GM21786 (cell line): ENCODE measurements around the gene CD46.
"Not testable (repeated sequence)": the region's sequence is repeated elsewhere in the genome, so short reads cannot be mapped to it uniquely, and the experiment has no call there.

Source experiments
- ATAC-seq: cut with Tn5 transposase; IDR thresholded peaks from one replicate; pipeline ENCODE4 v1.9.1; 2021; ENCODE audit not compliant: unreplicated experiment

Gene CD46

DNA sequence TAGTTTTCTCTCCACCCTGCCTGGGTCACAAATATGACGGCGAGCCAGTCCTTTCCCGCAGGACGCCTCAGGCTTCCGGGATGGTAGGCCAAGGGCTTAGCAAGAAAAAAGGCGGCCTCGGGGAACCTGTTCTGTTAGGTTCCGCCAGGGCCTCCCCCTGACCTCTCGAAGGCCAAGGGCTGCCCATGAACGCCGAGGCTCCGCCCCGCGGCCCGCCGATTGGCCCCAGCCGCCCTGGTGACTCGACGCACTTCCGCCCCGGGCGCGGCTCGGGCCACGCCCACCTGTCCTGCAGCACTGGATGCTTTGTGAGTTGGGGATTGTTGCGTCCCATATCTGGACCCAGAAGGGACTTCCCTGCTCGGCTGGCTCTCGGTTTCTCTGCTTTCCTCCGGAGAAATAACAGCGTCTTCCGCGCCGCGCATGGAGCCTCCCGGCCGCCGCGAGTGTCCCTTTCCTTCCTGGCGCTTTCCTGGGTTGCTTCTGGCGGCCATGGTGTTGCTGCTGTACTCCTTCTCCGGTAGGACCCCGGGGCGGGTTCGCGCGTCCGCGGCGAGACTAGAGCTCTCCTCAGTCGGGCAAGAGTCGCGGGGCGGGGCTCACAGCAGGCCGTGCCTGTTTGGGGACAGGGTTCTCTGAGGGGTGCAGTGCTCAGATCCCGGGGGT is at the start of gene CD46:
Gene CD46 (plus strand): TSS at position 265 of the 666 bp plus-strand sequence. CDS start 159 bp downstream, at position 424.
- peak; percentile 95 for ATAC-seq

DNA sequence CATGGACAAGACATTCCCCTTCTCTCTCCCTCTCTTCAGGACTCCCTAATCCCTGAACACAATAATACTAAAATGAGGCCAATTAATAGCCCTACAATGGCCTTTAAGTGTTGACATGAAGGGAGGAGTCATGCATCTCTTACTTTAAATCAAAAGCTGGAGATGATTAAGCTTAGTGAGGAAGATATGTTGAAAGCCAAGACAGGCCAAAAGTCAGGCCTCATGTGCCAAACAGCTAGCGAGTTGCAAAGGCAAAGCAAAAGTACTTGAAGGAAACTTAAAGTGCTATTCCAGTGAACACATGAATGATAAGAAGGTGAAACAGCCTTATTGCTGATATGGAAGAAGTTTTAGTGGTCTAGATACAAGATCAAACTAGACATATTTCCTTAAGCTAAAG is 49.5 kb upstream of the CD46 start:
- no peak for ATAC-seq

DNA sequence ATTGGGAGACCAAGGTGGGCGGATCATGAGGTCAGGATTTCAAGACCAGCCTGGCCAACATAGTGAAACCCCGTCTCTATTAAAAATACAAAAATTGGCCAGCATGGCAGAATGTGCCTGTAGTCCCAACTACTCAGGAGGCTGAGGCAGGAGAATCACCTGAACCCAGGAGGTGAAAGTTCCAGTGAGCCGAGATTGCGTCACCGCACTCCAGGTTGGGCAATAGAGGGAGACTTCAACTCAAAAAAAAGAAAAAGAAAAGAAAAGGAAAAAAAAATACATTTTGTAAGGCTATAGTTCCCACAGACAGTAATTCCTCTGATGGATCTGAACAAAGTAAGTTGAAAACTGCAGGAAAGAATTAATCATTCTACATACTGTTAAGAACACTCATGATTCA is 48.1 kb upstream of the CD46 start:
- ATAC-seq, result no peak

DNA sequence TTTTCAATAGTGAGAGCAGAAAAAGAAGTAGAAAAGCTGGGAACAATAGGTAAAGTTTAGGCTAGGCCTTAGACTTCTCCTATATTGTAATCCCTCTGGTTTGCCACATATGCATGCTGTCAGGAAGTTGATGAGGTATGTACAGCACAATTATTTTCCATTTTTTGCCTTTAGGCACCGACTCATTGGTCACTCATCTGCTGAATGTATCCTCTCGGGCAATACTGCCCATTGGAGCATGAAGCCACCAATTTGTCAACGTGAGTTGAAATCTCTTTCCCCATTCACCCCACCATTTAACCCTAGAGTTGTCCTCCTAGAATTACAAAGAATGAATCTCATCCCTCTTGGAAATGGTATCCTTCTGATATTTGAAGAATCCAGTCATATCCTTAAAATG is 43.9 kb upstream of the CD46 start:
- not testable (repeated sequence) for ATAC-seq

DNA sequence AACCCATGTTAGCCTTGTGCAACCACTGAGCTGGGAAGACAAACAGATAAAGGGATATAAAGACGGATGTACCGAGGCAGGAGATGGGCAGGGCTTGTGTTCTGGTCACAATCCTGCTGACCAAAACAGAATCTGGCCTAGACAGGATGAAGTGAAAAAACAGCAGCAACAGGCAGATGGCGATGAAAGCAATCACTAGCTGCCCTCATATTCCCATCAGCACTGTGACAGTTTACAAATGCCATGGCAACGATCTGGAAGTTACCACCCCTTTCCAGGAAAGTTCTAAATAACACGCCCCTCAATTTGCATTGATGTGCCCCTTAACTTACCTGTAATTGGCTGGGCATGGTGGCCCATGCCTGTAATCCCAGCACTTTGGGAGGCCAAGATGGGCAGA is 40.6 kb upstream of the CD46 start:
- ATAC-seq, result no peak

DNA sequence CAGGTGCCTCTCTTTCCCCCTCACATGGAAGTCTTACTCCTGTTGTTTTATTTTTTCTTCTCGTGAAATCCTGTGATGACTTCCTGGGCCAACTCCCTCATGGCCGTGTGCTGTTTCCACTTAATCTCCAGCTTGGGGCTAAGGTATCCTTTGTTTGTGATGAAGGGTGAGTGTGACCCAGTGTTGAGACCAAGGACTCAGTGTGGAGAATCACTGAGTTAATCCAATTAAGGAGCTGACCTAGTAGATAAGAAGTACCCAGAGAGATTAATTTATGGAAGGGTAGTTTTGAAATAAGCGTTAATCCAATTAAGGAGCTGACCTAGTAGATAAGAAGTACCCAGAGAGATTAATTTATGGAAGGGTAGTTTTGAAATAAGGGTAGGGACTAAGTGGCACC is 39.2 kb upstream of the CD46 start:
- not testable (repeated sequence) for ATAC-seq

DNA sequence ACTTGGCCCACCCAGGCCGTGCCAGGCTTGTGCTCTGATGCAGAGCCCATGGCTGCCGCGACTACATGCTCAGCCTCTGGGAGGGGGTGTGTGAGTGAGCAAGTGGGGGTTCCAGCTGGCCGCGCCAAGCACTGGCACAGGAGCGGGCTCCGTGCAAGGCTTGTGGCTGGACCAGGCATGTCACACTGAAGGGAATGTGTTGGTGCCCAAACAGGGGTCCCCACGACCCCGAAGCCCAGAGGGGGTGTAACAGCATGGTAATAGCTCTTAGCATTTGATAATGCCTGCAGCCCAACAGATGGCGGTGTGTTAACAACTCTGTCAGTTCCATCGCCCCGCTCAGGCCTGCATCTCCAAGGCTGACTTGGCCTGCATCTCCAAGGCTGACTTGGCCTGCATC is 38.3 kb upstream of the CD46 start:
- no peak for ATAC-seq

DNA sequence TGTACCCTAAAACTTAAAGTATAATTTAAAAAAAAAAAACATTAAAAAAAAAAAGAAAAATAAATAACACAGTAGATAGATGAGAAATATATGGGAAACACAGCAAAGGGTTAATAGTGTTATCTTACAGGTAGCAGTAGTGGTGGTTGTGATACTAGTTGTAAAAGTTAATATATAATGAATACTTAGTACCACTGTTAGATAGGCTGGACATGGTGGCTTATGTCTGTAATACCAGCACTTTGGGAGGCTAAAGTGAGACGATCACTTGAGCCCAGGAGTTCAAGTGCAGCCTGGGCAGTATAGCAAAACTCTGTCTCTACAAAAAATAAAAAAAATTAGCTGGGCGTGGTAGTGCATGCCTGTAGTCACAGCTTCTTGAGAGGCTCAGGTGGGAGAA is 32.6 kb upstream of the CD46 start:
- no peak for ATAC-seq

DNA sequence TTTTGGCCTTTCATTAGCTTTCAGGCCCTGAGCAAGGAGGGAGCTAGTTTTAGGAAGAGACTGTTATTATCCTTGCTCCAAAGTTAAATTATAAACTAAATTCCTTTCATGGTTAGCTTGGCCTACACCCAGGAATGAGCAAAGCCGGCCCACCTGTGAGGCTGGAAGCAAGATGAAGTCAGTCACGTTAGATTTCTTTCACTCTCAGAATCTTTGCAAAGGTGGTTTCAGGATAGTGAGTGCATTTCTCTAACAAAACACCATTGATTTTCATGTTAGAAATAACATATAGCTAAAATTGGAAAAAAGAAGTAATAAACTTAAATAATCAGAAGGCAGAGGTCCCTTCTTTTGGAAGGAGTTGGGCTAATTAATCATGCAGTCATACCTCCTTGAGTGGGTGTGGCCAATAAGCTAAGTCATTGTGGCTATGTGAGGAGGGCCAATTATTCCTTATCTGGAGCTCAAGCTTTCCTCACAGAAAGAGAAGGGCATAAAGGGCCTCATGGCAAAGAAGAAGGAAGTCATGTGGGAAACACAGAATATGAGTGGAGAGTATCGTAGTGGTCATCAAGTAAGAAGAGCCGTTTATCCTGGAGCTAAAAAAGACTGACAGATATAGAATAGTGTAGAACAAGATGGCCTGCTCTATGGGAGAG is 23.5 kb upstream of the CD46 start:
- not testable (repeated sequence) for ATAC-seq

DNA sequence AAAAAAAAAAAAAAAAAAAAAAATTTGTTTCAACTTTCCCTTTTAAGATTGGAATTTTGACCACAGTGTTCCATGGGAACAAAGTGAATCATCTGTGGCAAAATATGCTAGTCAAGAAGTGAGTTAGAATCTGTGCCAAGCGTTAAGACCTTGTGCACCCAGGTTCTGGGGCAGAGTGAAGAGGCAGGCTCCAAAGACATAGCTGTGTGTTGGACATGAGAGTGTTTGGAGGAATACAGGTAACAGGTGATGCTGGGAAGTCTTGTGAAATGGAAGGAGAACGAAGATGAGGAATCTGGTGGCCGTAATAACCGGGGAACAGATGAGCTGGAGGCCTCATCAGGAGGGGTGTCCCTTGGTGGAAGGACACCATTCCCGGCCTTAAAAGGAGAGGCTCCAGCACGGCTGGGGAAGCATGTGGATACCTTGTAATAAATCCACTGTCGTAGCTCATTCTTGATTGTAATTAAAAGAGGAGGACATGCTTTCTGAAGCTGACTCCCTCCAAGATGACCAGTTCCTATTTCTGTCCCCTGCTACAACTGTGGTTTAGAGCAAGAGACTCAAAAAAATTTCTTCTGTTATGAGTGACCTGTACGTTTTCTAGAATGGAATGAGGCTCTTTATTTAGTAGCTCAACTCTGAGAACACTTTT is 14.2 kb upstream of the CD46 start:
- ATAC-seq, result not testable (repeated sequence)

DNA sequence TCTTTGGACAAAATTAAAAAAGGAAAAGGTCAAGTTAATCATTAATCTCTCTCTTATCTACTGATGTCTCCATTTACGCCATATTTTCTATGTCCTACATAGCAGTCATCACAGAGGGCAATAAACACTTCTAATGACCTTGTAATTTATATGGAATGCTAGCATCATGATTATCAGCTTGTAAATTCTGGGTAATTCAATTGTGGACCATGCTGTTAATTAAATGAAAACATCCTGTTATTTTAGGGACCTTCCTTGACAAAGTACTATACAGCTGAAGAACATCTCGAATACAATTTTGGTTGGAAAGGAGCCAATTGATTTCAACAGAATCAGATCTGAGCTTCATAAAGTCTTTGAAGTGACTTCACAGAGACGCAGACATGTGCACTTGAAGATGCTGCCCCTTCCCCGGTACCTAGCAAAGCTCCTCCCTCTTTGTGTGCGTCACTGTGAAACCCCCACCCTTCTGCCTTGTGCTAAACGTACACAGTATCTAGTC is 13.6 kb upstream of the CD46 start:
- ATAC-seq, result not testable (repeated sequence)

DNA sequence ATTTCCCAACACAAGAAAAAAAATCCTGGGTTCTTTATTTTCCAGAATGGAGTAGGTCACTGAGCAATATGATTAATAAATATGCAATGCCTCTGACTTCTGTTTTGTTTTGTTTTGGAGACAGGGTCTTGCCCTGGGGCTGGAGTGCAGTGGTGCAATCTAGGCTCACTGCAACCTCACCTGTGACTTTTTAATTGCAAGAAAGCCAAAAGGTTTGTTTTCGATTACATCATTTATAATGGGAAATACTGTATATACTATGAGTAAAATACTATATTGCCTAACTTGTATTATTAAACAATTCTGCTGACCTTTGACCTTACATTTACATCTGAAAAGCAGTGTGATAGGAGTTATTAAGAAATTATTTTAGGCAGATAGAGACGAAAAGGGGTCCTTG is 11.6 kb upstream of the CD46 start:
- no peak for ATAC-seq

DNA sequence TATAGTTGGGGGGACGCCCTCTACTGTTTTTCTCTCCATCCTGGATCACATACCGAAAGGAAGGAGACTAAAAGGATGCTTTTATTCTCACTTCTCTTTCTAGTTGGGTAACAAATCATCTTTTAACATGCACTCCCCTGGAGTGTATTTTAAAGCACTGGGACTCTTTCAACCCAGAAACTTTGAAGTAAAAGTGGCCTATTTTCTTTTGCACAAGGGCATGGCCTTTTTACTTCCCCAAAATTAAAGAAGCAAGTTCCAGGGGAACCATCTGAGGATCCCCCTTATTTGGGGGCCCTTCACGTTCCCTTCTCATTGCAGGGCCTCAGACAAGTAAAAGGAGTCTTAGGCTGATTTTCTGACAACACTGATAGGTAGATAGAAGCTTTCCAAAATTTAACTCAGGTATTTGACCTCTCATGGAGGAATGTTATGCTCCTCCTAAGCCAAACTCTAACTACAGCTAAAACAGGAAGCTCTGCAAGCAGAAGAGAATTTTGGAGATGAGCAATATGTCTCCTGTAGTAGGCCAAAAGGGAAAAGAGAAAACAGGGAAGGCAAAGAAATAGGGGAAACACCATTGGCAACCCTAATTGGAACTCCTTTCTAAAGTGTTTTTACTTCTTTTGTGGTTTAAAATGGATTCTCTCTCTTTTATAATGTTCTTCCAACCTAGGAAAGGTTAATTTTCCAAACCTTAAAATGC is 8.9 kb upstream of the CD46 start:
- no peak for ATAC-seq

DNA sequence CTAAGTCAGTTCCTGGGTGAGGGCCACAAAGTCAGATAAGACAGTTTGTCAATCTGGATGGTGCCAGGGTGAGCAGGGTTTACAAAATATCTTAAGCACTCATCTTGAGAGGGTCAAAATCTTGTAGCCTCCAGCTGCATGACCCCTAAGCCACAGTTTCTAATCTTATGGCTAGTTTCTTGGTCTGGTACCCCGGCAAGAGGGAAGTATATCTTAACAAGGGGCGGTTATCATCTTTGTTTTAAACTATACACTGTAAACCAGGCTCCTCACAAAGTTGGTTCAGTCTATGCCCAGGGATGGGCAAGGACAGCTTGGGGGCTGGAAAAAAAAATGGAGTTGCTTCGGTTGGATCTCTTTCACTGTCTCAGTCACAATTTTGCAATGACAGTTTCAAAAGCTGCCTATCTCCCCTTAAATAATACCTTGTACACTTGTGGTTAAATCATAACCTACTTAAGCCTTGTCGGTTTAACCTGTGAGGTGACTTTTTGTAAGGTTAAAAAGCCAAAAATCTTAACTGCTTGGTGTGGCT is 7.8 kb upstream of the CD46 start:
- no peak for ATAC-seq

DNA sequence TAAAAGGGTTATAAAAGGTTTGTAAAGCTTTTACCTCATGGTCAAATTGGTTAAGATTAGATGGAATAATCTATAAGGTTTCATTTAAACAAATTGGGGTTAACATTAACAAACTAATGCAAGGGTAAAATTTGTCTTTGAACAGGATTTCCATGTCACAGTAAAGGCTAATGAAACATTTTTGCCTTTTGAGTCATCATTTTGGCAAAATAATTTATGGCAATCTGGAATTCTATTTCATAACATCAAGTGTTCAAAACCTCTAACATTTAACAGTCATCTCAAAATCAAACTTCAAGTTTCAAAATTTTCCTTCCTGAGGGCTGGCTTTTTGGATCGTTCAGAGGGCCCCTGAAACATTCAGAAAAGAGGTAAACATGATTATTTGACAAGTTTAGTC is 6.6 kb upstream of the CD46 start:
- ATAC-seq, result no peak

DNA sequence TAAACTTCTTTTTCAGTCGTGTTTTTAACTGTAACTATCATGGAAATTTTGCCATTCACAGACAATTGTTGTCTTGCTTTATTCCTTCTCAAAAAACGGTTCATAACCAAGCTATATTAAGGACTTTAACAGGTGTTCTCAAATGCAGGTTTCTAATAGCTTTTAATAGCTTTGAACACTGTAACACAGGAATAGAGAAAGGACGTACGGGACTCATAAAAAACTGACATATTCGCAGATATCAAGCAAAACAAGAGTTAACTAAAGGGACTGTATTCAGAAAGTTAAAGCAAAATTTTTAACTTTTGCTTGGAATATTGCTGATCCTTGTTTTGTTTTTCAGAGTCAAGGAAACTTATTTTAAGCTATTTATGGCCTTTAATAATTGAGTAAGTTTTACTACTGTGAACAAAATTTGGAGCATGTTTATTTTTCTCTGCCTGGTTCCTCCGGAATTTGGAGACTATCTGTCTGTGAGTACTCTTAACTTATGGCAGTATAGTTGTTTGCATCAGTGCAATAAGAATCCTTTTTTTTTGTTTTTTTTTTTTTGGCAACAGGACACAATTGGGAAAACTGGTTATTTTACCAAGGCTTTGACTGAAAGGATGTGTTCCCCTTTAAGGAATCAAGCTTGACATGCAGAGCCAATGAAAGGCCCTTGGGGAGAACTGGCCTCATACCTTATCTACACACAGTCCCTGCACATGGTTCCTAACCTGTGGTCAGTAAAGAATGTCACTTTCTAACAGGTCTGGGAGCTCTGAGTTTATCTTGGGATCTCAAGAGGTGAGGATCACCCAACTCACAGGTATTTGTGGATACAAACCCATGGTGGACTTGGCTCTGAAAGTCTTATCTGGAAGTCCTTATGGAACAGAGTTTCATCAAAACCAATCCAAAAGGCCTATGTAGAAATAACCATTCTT is 5.8 kb upstream of the CD46 start:
- no peak for ATAC-seq

DNA sequence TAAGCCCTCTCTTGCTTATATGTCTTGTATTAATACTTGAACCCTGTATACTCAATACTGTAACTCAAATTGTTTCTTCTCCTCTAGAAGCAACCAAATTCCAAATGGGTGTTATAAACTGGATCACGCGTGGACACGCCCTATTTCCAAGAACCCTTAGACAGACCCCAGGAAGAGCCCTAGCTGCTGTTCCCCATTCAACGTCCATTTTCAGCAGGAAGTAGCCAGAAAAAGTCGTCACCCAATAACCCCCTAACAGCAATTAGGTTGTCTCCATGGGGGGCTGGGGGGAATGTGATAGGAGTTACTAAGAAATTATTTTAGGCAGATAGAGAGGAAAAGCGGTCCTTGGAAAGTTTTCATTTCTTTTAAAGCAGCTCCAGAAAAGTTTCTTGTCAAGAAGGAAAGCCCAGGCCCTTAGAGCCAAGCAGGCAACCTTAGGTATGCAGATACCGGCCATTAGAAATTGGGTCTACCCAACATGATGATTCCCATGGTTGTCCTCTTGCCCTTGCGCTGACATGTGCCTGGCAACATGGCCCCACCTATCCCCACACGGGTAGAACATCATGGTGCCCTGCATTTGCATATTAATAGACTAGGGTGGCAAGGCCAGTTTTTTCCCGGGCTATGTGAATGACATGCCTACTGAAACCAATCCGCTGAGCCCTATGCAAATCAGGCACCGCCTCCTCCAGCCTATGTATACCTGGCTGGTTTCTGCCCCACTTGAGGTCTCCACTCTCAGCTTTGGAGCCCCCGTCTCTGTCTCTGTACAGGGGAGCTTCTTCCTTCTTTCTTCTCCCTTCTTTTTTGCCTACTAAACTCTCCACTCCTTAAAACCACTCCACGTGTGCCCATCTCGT is 4.0 kb upstream of the CD46 start:
- no peak for ATAC-seq

DNA sequence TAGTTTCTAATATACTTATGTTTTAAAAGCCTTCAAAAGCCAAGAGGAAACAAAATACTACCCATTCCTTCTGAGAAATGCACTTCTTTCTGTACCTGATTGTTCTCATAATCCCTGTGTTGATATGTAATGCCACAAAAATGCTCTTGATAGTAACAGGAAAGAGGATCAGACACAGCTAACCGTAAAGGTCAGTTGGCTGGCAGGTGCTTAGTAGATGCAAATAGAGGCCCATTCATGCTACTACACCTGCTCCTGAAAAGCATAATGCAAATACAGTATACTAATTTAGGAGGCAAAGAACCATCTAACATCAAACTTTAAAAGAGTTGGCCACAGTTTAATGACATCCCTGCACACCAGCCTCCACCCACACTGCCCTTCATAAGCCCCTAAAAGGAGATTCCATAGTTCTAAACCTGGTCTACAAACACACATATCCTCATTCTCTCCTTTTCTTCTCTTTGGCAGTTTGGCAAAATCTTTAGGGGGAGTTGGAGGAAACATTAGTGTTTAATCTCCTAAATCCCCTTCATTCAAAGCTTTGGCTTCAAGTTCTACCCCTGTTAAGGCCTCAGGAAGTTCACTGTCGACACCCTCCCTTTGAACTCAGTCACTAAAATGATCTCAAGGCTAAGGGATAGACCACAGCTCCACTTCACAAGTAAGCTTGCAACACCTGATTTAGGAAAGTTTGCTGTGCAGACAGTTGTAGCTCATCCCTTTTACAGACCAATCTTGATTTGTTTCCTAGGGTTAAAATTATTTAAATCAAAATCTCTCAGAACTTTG is 2.9 kb upstream of the CD46 start:
- ATAC-seq, result no peak
